ENCODE data around the gene SNX13. TPM values are rescaled to one million over a fixed set of nuclear protein-coding genes. Genes with fewer than 3 reads are reported as not detected.

The SNX13 gene
- total RNA-seq, result 57.6 and 64.6 TPM in 2 replicates
- polyA plus RNA-seq, result 17.2 and 17.4 TPM in 2 replicates

- Histone ChIP-seq H3K4me1 (ENCODE audit: insufficient read depth) (peaks cover 15% of the 10 kb centered on the region), H3K9me2 (replicated peaks; ENCODE audit: insufficient read depth) (no peaks in the 10 kb centered on the region), H3K79me2 (peaks cover 48% of the 10 kb centered on the region), H3K27ac (peak within 1 kb of the TSS; percentile 99), H3K4me2 (peak within 1 kb of the TSS; percentile 86), H3K36me3 (replicated peaks; ENCODE audit: insufficient read depth, low read depth) (no peaks in the 10 kb centered on the region), H3K27me3 (no peaks in the 10 kb centered on the region), H3K4me3 (peak within 1 kb of the TSS; percentile 82), H4K20me1 (ENCODE audit: insufficient read depth, poor library complexity, severe bottlenecking) (peaks cover 11% of the 10 kb centered on the region), H2AFZ (peak within 1 kb of the TSS; percentile 89), H3K9me3 (ENCODE audit: low read depth) (no peaks in the 10 kb centered on the region)
- DNase-seq (ENCODE audit: low spot score), result peak; percentile 97
- TF ChIP-seq EZH2phosphoT487 (IDR thresholded peaks at IDR 0.05; ENCODE audit: low read depth, severe bottlenecking, unreplicated experiment) (no peak), EZH2 (IDR thresholded peaks at IDR 0.05; ENCODE audit: borderline replicate concordance) (no peak), CTCF (IDR thresholded peaks at IDR 0.05; ENCODE audit: poor library complexity) (peak; percentile 32)
- WGBS (ENCODE audit: low lambda C conversion rate, missing lambda C conversion rate), result under 1% methylated on average over 62 of the region's 66 CpGs
Measured at GRCh38 chr7:17940302-17940883, at the start of gene SNX13. Gene SNX13, minus strand, starts transcription at chr7:17940494. Its CDS starts 199 bp downstream, at chr7:17940295.

- 92% methylated on average over 5 of the region's 5 CpGs for WGBS (ENCODE audit: low lambda C conversion rate, missing lambda C conversion rate)
- Histone ChIP-seq H3K9me2 (replicated peaks; ENCODE audit: insufficient read depth) (no peaks in the 10 kb centered on the region), H3K27me3 (no peaks in the 10 kb centered on the region), H3K9me3 (ENCODE audit: low read depth) (no peaks in the 10 kb centered on the region), H4K20me1 (ENCODE audit: insufficient read depth, poor library complexity, severe bottlenecking) (no peaks in the 10 kb centered on the region), H3K4me3 (no peak overlapping the region), H3K4me1 (ENCODE audit: insufficient read depth) (peaks cover 3% of the 10 kb centered on the region), H3K27ac (no peak overlapping the region), H2AFZ (no peak overlapping the region), H3K36me3 (replicated peaks; ENCODE audit: insufficient read depth, low read depth) (no peaks in the 10 kb centered on the region), H3K79me2 (no peaks in the 10 kb centered on the region), H3K4me2 (no peak overlapping the region)
- no peak for DNase-seq (ENCODE audit: low spot score)
- TF ChIP-seq CTCF (IDR thresholded peaks at IDR 0.05; ENCODE audit: poor library complexity), result no peak
- TF ChIP-seq EZH2phosphoT487 (IDR thresholded peaks at IDR 0.05; ENCODE audit: low read depth, severe bottlenecking, unreplicated experiment), result no peak
- TF ChIP-seq EZH2 (IDR thresholded peaks at IDR 0.05; ENCODE audit: borderline replicate concordance), result no peak
Measured at GRCh38 chr7:17989546-17989945, 49.3 kb upstream of the SNX13 start.

- Histone ChIP-seq H2AFZ (no peak overlapping the region), H3K79me2 (no peaks in the 10 kb centered on the region), H3K4me3 (no peak overlapping the region), H3K4me2 (no peak overlapping the region), H3K36me3 (replicated peaks; ENCODE audit: insufficient read depth, low read depth) (no peaks in the 10 kb centered on the region), H3K27me3 (no peaks in the 10 kb centered on the region), H3K4me1 (ENCODE audit: insufficient read depth) (peaks cover 7% of the 10 kb centered on the region), H3K9me2 (replicated peaks; ENCODE audit: insufficient read depth) (no peaks in the 10 kb centered on the region), H3K27ac (no peak overlapping the region), H3K9me3 (ENCODE audit: low read depth) (no peaks in the 10 kb centered on the region), H4K20me1 (ENCODE audit: insufficient read depth, poor library complexity, severe bottlenecking) (no peaks in the 10 kb centered on the region)
- TF ChIP-seq CTCF (IDR thresholded peaks at IDR 0.05; ENCODE audit: poor library complexity), result no peak
- no peak for TF ChIP-seq EZH2phosphoT487 (IDR thresholded peaks at IDR 0.05; ENCODE audit: low read depth, severe bottlenecking, unreplicated experiment)
- 96% methylated on average over 6 of the region's 6 CpGs for WGBS (ENCODE audit: low lambda C conversion rate, missing lambda C conversion rate)
- DNase-seq (ENCODE audit: low spot score), result no peak
Measured at GRCh38 chr7:17988858-17989257, 48.6 kb upstream of the SNX13 start.

Measured in hepatocyte (in vitro differentiated cells).